Osteoblast (primary cell): ENCODE measurements around the gene WDR54. TPM values are rescaled to one million over a fixed set of nuclear protein-coding genes. Genes with fewer than 3 reads are reported as not detected.
A peak's percentile ranks its signal among the peaks of the same experiment; 100 is the strongest.

Experiments
- DNase-seq: peaks from one replicate; pipeline ENCODE4 v3.0.0; 2011; ENCODE audit warnings: low spot score, mixed read lengths; ENCODE audit not compliant: insufficient read length; ENCODE audit errors: missing footprints
- H2AFZ ChIP-seq: 2 replicates; pipeline ENCODE4 v1.6.0; 2011; ENCODE audit warnings: mild to moderate bottlenecking, low read length
- H3K27ac ChIP-seq: 2 replicates; pipeline ENCODE4 v1.5.1; 2011; ENCODE audit warnings: mild to moderate bottlenecking, low read depth, low read length, moderate library complexity
- H3K27me3 ChIP-seq: 2 replicates; pipeline ENCODE4 v1.6.0; 2012; ENCODE audit warnings: mild to moderate bottlenecking, control low read depth, inconsistent platforms, low read length, moderate library complexity; ENCODE audit not compliant: insufficient read depth
- H3K36me3 ChIP-seq: 2 replicates; pipeline ENCODE4 v1.5.1; 2011; ENCODE audit warnings: mild to moderate bottlenecking, low read length, control low read depth, moderate library complexity; ENCODE audit not compliant: insufficient read depth
- H3K4me1 ChIP-seq: 2 replicates; pipeline ENCODE4 v1.5.1; 2011; ENCODE audit warnings: mild to moderate bottlenecking, low read length, control low read depth, moderate library complexity; ENCODE audit not compliant: insufficient read depth
- H3K4me2 ChIP-seq: 2 replicates; pipeline ENCODE4 v1.6.0; 2011; ENCODE audit warnings: mild to moderate bottlenecking, low read length; ENCODE audit not compliant: insufficient read depth
- H3K4me3 ChIP-seq: fragments of 200-600 bp; sonication (generic); 3 replicates; pipeline ENCODE4 v1.5.1; 2012; ENCODE audit warnings: mild to moderate bottlenecking, low read length, inconsistent platforms; ENCODE audit not compliant: insufficient read depth
- H3K79me2 ChIP-seq: 2 replicates; pipeline ENCODE4 v1.6.0; 2012; ENCODE audit warnings: mild to moderate bottlenecking, low read length, control low read depth, inconsistent platforms; ENCODE audit not compliant: insufficient read depth
- H3K9me3 ChIP-seq: 2 replicates; pipeline ENCODE4 v1.5.1; 2011; ENCODE audit warnings: low read depth, low read length, control low read depth
- H4K20me1 ChIP-seq: 2 replicates; pipeline ENCODE4 v1.6.0; 2012; ENCODE audit warnings: mild to moderate bottlenecking, low read length, control low read depth; ENCODE audit not compliant: insufficient read depth
- CTCF ChIP-seq: IDR thresholded peaks from 2 replicates; pipeline ENCODE4 v1.5.1; 2011; ENCODE audit warnings: mild to moderate bottlenecking, low read depth, low read length, moderate library complexity; ENCODE audit errors: extremely low read depth
- total RNA-seq: library from RNA; depleted of rRNA; stranded (reverse); fragments of >200 nt; gene quantifications from 2 replicates; pipeline ENCODE4 v1.2.3, GENCODE V29; 2012

Gene WDR54
- total RNA-seq, 1 donor, result 23.9 TPM

DNA sequence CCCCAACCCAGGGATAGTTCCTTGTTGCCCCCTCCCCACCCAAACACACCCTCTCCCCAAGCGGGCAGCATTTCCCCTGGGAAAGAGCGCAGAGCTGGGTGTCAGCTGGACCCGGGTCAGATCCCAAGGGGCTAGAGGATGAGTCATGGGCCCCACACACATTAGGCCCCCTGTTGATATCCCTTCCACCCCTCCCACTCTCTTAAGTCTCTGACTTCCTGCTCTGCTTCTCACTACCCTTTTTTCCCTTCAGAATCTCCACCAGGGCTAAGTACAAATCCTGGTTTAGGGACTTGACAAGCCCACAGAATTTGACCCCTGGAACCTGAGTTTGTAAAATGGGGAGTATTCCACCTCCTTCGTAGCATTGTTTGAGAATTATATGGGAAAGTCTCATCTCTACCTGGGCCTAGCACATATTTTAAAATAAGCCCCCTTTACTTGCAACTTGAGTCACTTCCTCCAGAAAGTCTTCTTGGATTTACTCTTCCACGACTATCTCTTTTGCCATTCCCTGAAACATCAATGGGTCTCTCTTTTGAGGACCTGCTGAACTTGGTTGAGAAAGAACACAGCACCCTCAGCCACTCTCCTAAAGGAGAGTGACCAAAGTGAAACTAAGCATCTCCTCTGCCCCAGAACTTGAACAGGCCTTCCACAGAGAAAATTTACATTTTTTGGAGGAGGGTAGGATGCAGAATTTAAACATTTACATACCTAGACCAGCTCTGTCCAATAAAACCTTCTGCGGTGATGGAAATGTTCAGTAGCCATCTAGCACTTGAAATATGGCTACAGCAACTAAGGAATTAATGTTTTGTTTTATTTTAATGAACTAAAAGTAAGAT is 15.5 kb downstream of the WDR54 start:
- no peak overlapping the region for H3K27ac ChIP-seq
- peak; percentile 71 for DNase-seq
- peaks cover 13% of the 10 kb centered on the region for H3K4me1 ChIP-seq
- no peak overlapping the region for H2AFZ ChIP-seq
- H3K27me3 ChIP-seq, result peaks cover 11% of the 10 kb centered on the region
- no peak for TF ChIP-seq CTCF
- no peaks in the 10 kb centered on the region for H3K9me3 ChIP-seq
- peaks cover 5% of the 10 kb centered on the region for H4K20me1 ChIP-seq
- H3K4me2 ChIP-seq, result no peak overlapping the region
- no peak overlapping the region for H3K4me3 ChIP-seq
- H3K79me2 ChIP-seq, result peaks cover 26% of the 10 kb centered on the region
- no peaks in the 10 kb centered on the region for H3K36me3 ChIP-seq

DNA sequence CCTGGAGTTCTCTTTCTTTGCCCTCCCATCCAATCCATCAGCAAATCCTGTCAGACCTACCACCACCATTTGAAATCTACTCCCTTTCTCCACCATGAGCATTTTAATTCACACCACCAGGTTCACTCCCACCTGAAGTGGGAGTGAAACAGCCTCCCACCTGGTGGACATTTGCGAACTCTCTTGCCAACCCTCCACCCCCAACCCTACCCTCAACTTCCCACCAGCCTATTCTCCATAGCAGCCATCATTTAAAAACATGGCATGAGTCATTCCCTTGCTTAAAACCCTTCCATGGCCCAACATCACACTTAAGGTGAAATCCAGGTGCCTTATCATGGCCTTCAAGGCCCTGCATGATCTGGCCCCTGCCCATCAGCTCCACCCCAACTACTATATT is 16.7 kb downstream of the WDR54 start:
- Histone ChIP-seq H3K4me3 (no peak overlapping the region), H3K79me2 (peaks cover 26% of the 10 kb centered on the region), H3K27ac (no peak overlapping the region), H3K36me3 (no peaks in the 10 kb centered on the region), H3K4me2 (no peak overlapping the region), H3K27me3 (peaks cover 16% of the 10 kb centered on the region), H3K4me1 (peaks cover 13% of the 10 kb centered on the region), H3K9me3 (no peaks in the 10 kb centered on the region), H4K20me1 (peaks cover 5% of the 10 kb centered on the region), H2AFZ (no peak overlapping the region)
- no peak for TF ChIP-seq CTCF
- peak; percentile 61 for DNase-seq

- peaks cover 5% of the 10 kb centered on the region for H4K20me1 ChIP-seq
- no peak for DNase-seq
- peak overlapping the region; percentile 50 for H3K27ac ChIP-seq
- peaks cover 19% of the 10 kb centered on the region for H3K4me1 ChIP-seq
- no peaks in the 10 kb centered on the region for H3K36me3 ChIP-seq
- H2AFZ ChIP-seq, result peak overlapping the region; percentile 91
- peak overlapping the region; percentile 95 for H3K4me2 ChIP-seq
- H3K79me2 ChIP-seq, result peaks cover 26% of the 10 kb centered on the region
- TF ChIP-seq CTCF, result no peak
- no peaks in the 10 kb centered on the region for H3K9me3 ChIP-seq
- peak overlapping the region; percentile 79 for H3K4me3 ChIP-seq
- H3K27me3 ChIP-seq, result peaks cover 16% of the 10 kb centered on the region
Measured at GRCh38 chr2:74439373-74439772, 17.8 kb downstream of the WDR54 start.

DNA sequence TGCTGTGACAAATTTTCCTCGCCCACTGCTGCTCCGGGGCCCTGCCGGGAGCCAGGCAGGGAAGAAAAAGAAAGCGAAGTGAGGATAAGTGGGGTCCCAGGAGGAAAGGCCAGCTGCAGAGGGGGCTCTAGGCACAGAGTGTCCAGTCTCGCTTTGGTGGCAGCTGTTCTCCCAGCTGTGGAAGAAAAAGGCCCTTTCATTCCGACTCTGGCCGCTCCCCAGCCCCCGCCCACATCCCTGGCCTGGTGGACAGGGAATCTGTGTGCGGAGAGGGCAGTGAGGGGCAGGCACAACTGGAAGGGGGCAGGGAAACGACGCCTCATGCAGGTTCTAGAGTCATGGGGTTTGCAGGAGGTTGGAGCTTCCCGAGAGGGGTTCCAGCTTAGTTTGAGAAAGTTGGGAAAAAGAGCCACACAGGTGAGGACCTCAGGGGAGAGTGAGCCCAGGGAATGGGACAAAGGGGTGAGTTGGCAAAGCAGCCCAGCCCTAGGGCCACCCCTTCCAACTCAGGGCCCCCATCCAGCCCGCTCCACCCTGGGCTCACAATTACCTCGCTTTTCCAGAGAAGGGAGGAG is 18.4 kb downstream of the WDR54 start:
- DNase-seq, result peak; percentile 97
- Histone ChIP-seq H4K20me1 (peaks cover 5% of the 10 kb centered on the region), H2AFZ (peak overlapping the region; percentile 91), H3K79me2 (peaks cover 26% of the 10 kb centered on the region), H3K27me3 (peaks cover 16% of the 10 kb centered on the region), H3K4me2 (peak overlapping the region; percentile 95), H3K4me3 (peak overlapping the region; percentile 79), H3K27ac (peak overlapping the region; percentile 50), H3K9me3 (no peaks in the 10 kb centered on the region), H3K36me3 (no peaks in the 10 kb centered on the region), H3K4me1 (peaks cover 24% of the 10 kb centered on the region)
- TF ChIP-seq CTCF, result no peak
